Thoracic aorta (tissue), 2 donors: ENCODE measurements around the gene TIPRL. TPM values are rescaled to one million over a fixed set of nuclear protein-coding genes. Genes with fewer than 3 reads are reported as not detected.

ENCODE experiments used
- ATAC-seq: fragments of 150-250 bp; one replicate; pipeline ENCODE4 v1.8.0; 2017; ENCODE audit warnings: low read depth; ENCODE audit not compliant: insufficient number of reproducible peaks, low FRiP score
- DNase-seq: peaks from one replicate; pipeline ENCODE4 v3.0.0-alpha.2; 2020; ENCODE audit warnings: low spot score
- H3K27ac ChIP-seq, 2 donors: fragments of 200-600 bp; sonication (generic); 1 replicate in 1 of 2; 2 replicates in 1 of 2; pipeline ENCODE4 v1.5.1; 2016; ENCODE audit warnings: mild to moderate bottlenecking in 2 of 2, moderate library complexity in 2 of 2
- H3K27me3 ChIP-seq: fragments of 200-600 bp; sonication (generic); replicated peaks from 2 replicates; pipeline ENCODE4 v1.6.0; 2016; ENCODE audit warnings: mild to moderate bottlenecking; ENCODE audit not compliant: insufficient read depth
- H3K36me3 ChIP-seq: fragments of 200-600 bp; sonication (generic); one replicate; pipeline ENCODE4 v1.5.1; 2016
- H3K4me1 ChIP-seq, 2 donors: fragments of 200-600 bp; sonication (generic); 1 replicate in 1 of 2; 2 replicates in 1 of 2; pipeline versions ENCODE4 v1.5.1 to v1.6.0; 2016; ENCODE audit warnings: low read depth in 2 of 2, mild to moderate bottlenecking in 1 of 2; ENCODE audit not compliant: control insufficient read depth in 1 of 2
- H3K4me3 ChIP-seq: fragments of 200-600 bp; sonication (generic); 2 replicates; pipeline ENCODE4 v1.5.1; 2016; ENCODE audit warnings: mild to moderate bottlenecking
- H3K9me3 ChIP-seq: fragments of 200-600 bp; sonication (generic); 2 replicates; pipeline ENCODE4 v1.5.1; 2016
- total RNA-seq, 2 donors: library from RNA; depleted of rRNA; stranded (reverse); fragments of >200 nt; gene quantifications; one replicate each; pipeline versions ENCODE4 v1.1.0 to v1.2.3, GENCODE V29; 2016
- TF ChIP-seq, protein P1 (sequence below): fragments of 200-600 bp; sonication (generic); IDR thresholded peaks from one replicate; pipeline ENCODE4 v1.5.1; 2019; ENCODE audit warnings: antibody characterized with exemption

TIPRL gene
- total RNA-seq, 2 donors from 2014 or later, result 18.5 to 22.9 TPM

DNA sequence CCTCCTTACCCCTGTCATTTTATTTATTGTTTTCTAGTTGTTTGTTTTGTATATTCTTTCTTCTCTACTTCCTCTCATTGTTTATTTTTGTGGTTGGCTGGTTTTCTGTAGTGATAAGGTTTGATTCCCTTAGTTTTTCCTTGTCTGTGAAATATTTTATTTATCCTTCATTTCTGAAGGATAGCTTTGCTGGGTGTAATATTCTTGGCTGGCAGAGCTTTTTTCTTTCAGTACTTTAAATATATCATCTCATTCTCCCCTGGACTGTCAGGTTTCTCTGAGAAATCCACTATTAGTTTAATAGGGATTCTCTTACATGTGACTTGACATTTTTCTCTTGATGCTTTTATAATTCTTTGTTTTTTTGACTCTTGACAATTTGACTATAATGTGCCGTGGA, 18.8 kb upstream of the TIPRL start:
- Histone ChIP-seq H3K4me1 (no peaks in the 10 kb centered on the region), H3K9me3 (no peaks in the 10 kb centered on the region), H3K36me3 (no peaks in the 10 kb centered on the region), H3K4me3 (no peak overlapping the region), H3K27me3 (no peaks in the 10 kb centered on the region), H3K27ac (no peak overlapping the region)
- DNase-seq (no peak), ATAC-seq (no peak)
- TF ChIP-seq, protein P1, sequence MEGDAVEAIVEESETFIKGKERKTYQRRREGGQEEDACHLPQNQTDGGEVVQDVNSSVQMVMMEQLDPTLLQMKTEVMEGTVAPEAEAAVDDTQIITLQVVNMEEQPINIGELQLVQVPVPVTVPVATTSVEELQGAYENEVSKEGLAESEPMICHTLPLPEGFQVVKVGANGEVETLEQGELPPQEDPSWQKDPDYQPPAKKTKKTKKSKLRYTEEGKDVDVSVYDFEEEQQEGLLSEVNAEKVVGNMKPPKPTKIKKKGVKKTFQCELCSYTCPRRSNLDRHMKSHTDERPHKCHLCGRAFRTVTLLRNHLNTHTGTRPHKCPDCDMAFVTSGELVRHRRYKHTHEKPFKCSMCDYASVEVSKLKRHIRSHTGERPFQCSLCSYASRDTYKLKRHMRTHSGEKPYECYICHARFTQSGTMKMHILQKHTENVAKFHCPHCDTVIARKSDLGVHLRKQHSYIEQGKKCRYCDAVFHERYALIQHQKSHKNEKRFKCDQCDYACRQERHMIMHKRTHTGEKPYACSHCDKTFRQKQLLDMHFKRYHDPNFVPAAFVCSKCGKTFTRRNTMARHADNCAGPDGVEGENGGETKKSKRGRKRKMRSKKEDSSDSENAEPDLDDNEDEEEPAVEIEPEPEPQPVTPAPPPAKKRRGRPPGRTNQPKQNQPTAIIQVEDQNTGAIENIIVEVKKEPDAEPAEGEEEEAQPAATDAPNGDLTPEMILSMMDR, result no peak

DNA sequence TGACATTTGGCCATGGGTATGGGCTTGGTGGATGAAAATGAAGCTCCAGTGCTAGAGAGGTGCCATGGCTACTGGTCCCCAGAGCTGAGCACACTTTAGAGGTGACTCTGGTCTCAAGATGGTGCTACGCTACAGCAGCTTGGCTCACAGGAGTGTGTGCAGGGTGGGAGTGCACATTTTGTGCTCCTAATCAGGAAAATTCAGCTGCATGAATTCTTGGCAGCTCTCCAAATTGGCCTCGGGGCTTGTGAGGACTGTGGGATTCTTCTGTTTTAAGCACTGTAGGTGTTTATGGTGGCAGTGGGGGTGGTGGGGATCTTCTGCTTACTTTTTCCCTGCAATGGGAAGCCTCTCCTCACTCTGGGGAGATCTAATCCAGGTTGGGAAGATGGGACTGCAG, 17.3 kb upstream of the TIPRL start:
- DNase-seq (no peak), ATAC-seq (no peak)
- Histone ChIP-seq H3K27me3 (no peaks in the 10 kb centered on the region), H3K4me1 (no peaks in the 10 kb centered on the region), H3K4me3 (no peak overlapping the region), H3K36me3 (no peaks in the 10 kb centered on the region), H3K27ac (no peak overlapping the region), H3K9me3 (no peaks in the 10 kb centered on the region)
- TF ChIP-seq, protein P1, result no peak

DNA sequence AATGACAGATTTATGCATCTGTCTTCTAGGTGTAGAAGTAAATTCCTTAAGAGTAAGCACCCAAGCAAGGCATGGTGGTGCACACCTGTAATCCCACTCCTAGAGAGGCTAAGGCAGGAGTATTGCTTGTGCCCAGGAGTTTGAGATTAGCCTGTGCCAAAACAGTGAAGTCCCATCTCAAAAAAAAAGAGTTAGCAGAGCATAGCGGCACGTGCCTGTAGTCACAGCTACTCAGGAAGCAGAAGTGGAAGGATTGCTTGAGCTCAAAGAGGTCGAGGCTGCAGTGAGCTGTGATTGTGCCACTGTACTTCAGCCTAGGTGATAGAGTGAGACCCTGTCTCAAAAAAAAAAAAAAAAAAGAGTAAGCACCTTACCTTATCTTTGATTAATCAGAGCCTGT, 15.1 kb upstream of the TIPRL start:
- TF ChIP-seq, protein P1, result no peak
- ATAC-seq, result no peak
- H3K9me3 ChIP-seq, result no peaks in the 10 kb centered on the region
- H3K36me3 ChIP-seq, result no peaks in the 10 kb centered on the region
- no peaks in the 10 kb centered on the region for H3K27me3 ChIP-seq
- no peak overlapping the region for H3K27ac ChIP-seq
- no peak overlapping the region for H3K4me3 ChIP-seq
- no peak for DNase-seq
- H3K4me1 ChIP-seq, result peaks cover 0 to 16% of the 10 kb centered on the region in 2 donors

DNA sequence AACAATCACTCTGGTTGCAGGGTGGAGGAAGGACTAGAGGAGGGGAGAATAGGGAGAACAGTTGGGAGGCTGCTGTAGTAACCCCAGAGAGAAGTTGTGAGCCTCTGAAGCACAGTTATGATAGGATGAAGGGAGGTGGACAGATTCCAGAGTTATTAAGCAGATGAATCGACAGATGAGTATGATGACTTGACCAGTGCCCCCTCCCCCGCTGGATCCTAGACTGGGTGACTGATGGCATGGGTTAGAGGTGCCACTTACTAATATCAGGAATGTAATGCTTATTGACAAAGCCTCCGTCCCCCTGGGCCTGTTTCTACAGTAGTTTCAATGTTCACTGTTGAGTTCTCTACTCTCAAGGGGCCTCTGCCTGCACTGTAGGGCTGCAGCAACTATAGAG, 14.0 kb upstream of the TIPRL start:
- Histone ChIP-seq H3K4me1 (peaks cover 0 to 21% of the 10 kb centered on the region in 2 donors), H3K27me3 (no peaks in the 10 kb centered on the region), H3K4me3 (no peak overlapping the region), H3K27ac (no peak overlapping the region), H3K9me3 (no peaks in the 10 kb centered on the region), H3K36me3 (no peaks in the 10 kb centered on the region)
- DNase-seq (no peak), ATAC-seq (no peak)
- TF ChIP-seq, protein P1, result no peak

DNA sequence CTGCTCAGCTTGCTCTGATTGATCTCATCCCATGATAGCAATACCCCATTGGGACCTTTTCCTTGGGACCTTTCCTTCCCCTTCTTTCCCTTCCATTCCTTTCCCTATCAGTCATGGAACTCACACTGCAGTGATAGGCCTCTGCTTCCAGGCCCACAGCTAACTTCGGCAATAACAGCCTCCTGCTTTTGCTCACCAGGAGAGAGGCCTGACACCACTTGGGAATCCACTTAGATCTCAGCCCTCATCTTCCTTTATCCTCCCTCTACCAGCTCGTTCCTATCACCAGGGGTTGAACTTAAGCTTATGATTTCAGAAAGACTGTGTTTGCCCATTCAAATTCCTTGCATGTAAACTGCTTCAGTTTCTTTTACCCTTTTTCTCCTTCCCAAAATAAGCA, 11.0 kb upstream of the TIPRL start:
- TF ChIP-seq, protein P1, result no peak
- no peak overlapping the region for H3K4me3 ChIP-seq
- peaks cover 0 to 21% of the 10 kb centered on the region in 2 donors for H3K4me1 ChIP-seq
- DNase-seq (no peak), ATAC-seq (no peak)
- H3K36me3 ChIP-seq, result no peaks in the 10 kb centered on the region
- H3K9me3 ChIP-seq, result no peaks in the 10 kb centered on the region
- H3K27ac ChIP-seq, result peak overlapping the region; percentile 73 to 74
- no peaks in the 10 kb centered on the region for H3K27me3 ChIP-seq
